DMS 273 (cell line): ENCODE data around the gene GMPS.
A peak's percentile ranks its signal among the peaks of the same experiment; 100 is the strongest.

Experiments
- DNase-seq: peaks from one replicate; lab custom pipeline; 2025; ENCODE audit not compliant: unreplicated experiment; lab: John Stamatoyannopoulos, UW

GMPS gene

DNA sequence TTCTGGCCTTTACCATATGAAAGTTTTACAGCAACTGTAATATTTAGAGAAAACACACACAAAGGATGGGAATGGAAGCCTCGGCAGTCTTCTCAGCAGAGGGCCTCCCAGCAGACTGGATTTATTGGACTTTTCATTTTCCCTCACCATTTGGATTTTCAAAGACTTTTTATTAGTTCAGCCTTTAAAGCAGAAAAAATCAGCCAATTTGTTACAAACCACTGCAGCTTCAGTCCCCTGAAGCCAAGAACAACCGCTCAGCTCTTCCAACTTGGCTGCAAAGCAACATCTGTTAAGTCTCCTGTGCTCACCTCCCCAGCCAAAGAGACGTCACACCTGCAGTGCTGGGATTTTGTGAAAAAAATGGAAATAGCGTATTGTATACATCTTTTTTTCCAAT, 120.8 kb downstream of the GMPS start:
- peak; percentile 35 for DNase-seq

DNA sequence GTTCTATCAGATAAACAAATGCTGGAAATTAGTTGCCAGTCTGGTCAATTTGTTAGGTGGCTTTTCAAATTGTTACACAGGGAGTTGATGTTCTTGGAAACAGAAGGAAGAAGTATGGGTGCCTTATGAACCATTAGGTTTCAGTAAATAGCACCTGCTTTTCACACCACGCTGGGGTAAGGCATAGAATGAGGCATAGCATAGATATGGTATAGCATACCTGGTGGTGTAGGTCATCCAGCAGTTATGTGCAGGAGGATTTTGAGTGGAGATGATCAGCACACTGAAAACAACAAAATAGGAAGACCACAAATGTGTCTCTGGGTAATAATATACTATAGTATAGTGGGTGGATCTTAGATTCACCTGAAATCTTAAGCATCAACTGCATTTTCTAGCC, 121.4 kb downstream of the GMPS start:
- DNase-seq = no peak
